ENCODE measurements around the gene ARHGAP23.

GRCh38 chr17:38533866-38534497 lies 105.7 kb downstream of the ARHGAP23 start:
- TF ChIP-seq CTCF (conservative IDR thresholded peaks at IDR 0.05) (no peak), EZH2 (IDR thresholded peaks at IDR 0.05; ENCODE audit: low read depth) (no peak)
